AG04450 (cell line): ENCODE results near the gene NSL1. TPM values are rescaled to one million over a fixed set of nuclear protein-coding genes. Genes with fewer than 3 reads are reported as not detected.
A peak's percentile ranks its signal among the peaks of the same experiment; 100 is the strongest.

ENCODE experiments used
- CTCF ChIA-PET: fragments of 300-600, 350-600 bp; formaldehyde crosslinking; extraction: SDS; loops from one replicate; lab custom pipeline; 2022; ENCODE audit warnings: antibody characterized with exemption, inconsistent platforms; lab: Charles Lee
- POLR2A ChIA-PET: fragments of 350-600 bp; formaldehyde crosslinking; extraction: SDS; loops from one replicate; lab custom pipeline; 2021; ENCODE audit warnings: antibody characterized with exemption, inconsistent platforms; lab: Yijun Ruan, JAX
- DNase-seq: peaks from one replicate; pipeline ENCODE4 v3.0.0-alpha.2; 2011; ENCODE audit warnings: low read depth, low spot score
- H3K27ac ChIP-seq: one replicate; pipeline ENCODE4 v1.5.1; 2012; ENCODE audit warnings: low read depth, low read length, control low read depth
- H3K27me3 ChIP-seq: one replicate; pipeline ENCODE4 v1.6.0; 2012; ENCODE audit warnings: low read length; ENCODE audit not compliant: control insufficient read depth, insufficient read depth
- H3K4me3 ChIP-seq: 2 replicates; pipeline ENCODE4 v1.5.1; 2011; ENCODE audit warnings: mild to moderate bottlenecking, low read depth, low read length, control low read depth
- H3K9me3 ChIP-seq: 2 replicates; pipeline ENCODE4 v1.5.1; 2012; ENCODE audit warnings: low read length; ENCODE audit not compliant: control insufficient read depth, insufficient read depth
- CTCF ChIP-seq: IDR thresholded peaks from 2 replicates; pipeline ENCODE4 v1.5.1; 2011; ENCODE audit warnings: low read depth, low read length, control low read depth, inconsistent platforms
- polyA plus RNA-seq: library from polyadenylated mRNA; depleted of rRNA; stranded (reverse); fragments of >200 nt; gene quantifications from 2 replicates; pipeline ENCODE4 v1.2.3, GENCODE V29; 2011

NSL1 gene
- polyA plus RNA-seq, 1 experiment = 33.8 TPM

- ChIA-PET POLR2A (interaction anchor here (1.0 to 1.2 kb wide), 2 partner anchors 11 to 80 kb away, joined by 3 to 5 read pairs; partner anchors contain the start of gene ATF3), CTCF (interaction anchor here (1.2 to 1.3 kb wide), 2 partner anchors 9 to 20 kb away, joined by 3 to 5 read pairs; no protein-coding TSS in a partner anchor)
- no peaks in the 10 kb centered on the region for H3K9me3 ChIP-seq
- DNase-seq = peak; percentile 23
- no peak overlapping the region for H3K27ac ChIP-seq
- TF ChIP-seq CTCF = no peak
- no peaks in the 10 kb centered on the region for H3K27me3 ChIP-seq
- H3K4me3 ChIP-seq = no peak overlapping the region
These were observed 103.1 kb downstream of the NSL1 start for GRCh38 chr1:212688341-212689047.

- H3K4me3 ChIP-seq = no peak overlapping the region
- no peaks in the 10 kb centered on the region for H3K27me3 ChIP-seq
- TF ChIP-seq CTCF = no peak
- CTCF ChIA-PET = interaction anchor here (1.2 to 1.3 kb wide), 2 partner anchors 9 to 19 kb away, joined by 3 to 5 read pairs; no protein-coding TSS in a partner anchor
- no peak overlapping the region for H3K27ac ChIP-seq
- POLR2A ChIA-PET = interaction anchor here (1.2 kb wide), 1 partner anchor 79 kb away, joined by 5 read pairs; the partner anchor contains the start of gene ATF3
- H3K9me3 ChIP-seq = no peaks in the 10 kb centered on the region
- no peak for DNase-seq
These were observed 103.8 kb downstream of the NSL1 start for GRCh38 chr1:212687811-212688210.

GRCh38 chr1:212686591-212686990 lies 105.0 kb downstream of the NSL1 start:
- TF ChIP-seq CTCF = no peak
- Histone ChIP-seq H3K9me3 (no peaks in the 10 kb centered on the region), H3K27me3 (no peaks in the 10 kb centered on the region), H3K4me3 (no peak overlapping the region), H3K27ac (no peak overlapping the region)
- CTCF ChIA-PET = no interaction called here
- POLR2A ChIA-PET = no interaction called here
- no peak for DNase-seq

- POLR2A ChIA-PET = no interaction called here
These were observed 105.5 kb downstream of the NSL1 start for GRCh38 chr1:212686069-212686468.

More at GRCh38 chr1:212686069-212686468, 105.5 kb downstream of the NSL1 start:
- Histone ChIP-seq H3K27me3 (no peaks in the 10 kb centered on the region), H3K9me3 (no peaks in the 10 kb centered on the region), H3K27ac (no peak overlapping the region), H3K4me3 (no peak overlapping the region)
- no peak for TF ChIP-seq CTCF
- CTCF ChIA-PET = no interaction called here
- DNase-seq = no peak
